Activated CD8-positive, alpha-beta memory T cell treated with anti-CD3 and anti-CD28 coated beads, Interleukin-2, amount 50 U/mL, for 4 hours (primary cell): Measurements from ENCODE around the gene NAPA.

ENCODE experiments used
- DNase-seq: peaks from one replicate; pipeline ENCODE4 v3.0.0-alpha.2; 2020

Gene NAPA

GRCh38 chr19:47514869-47515588 is at the start of gene NAPA:
Gene NAPA, minus strand, starts transcription at chr19:47515063. Its CDS starts 123 bp downstream, at chr19:47514940.
- DNase-seq: peak; percentile 100

GRCh38 chr19:47564081-47564480 is 49.2 kb upstream of the NAPA start:
- DNase-seq: no peak

- DNase-seq: no peak
Observed at GRCh38 chr19:47561440-47562057, 46.7 kb upstream of the NAPA start.

- no peak for DNase-seq
Observed at GRCh38 chr19:47560999-47561398, 46.1 kb upstream of the NAPA start.

GRCh38 chr19:47550129-47550528 is 35.3 kb upstream of the NAPA start:
- DNase-seq: no peak

GRCh38 chr19:47549261-47549862 is 34.5 kb upstream of the NAPA start:
- no peak for DNase-seq

GRCh38 chr19:47547199-47547598 is 32.3 kb upstream of the NAPA start:
- DNase-seq: no peak

GRCh38 chr19:47545061-47545948 is 30.4 kb upstream of the NAPA start:
- no peak for DNase-seq

GRCh38 chr19:47544476-47544875 is 29.6 kb upstream of the NAPA start:
- no peak for DNase-seq

GRCh38 chr19:47544075-47544474 is 29.2 kb upstream of the NAPA start:
- DNase-seq: no peak

GRCh38 chr19:47542030-47542475 is 27.2 kb upstream of the NAPA start:
- no peak for DNase-seq

- peak; percentile 29 for DNase-seq
Observed at GRCh38 chr19:47541518-47541917, 26.7 kb upstream of the NAPA start.

GRCh38 chr19:47540748-47541147 is 25.9 kb upstream of the NAPA start:
- no peak for DNase-seq

- DNase-seq: no peak
Observed at GRCh38 chr19:47539747-47540311, 25.0 kb upstream of the NAPA start.

GRCh38 chr19:47538812-47539211 is 23.9 kb upstream of the NAPA start:
- no peak for DNase-seq

GRCh38 chr19:47537493-47537892 is 22.6 kb upstream of the NAPA start:
- no peak for DNase-seq

GRCh38 chr19:47534628-47535027 is 19.8 kb upstream of the NAPA start:
- DNase-seq: no peak

- no peak for DNase-seq
Observed at GRCh38 chr19:47531640-47532387, 17.0 kb upstream of the NAPA start.

- no peak for DNase-seq
Observed at GRCh38 chr19:47529018-47529742, 14.3 kb upstream of the NAPA start.

GRCh38 chr19:47526798-47527197 is 11.9 kb upstream of the NAPA start:
- DNase-seq: no peak

GRCh38 chr19:47523473-47523872 is 8.6 kb upstream of the NAPA start:
- DNase-seq: no peak
